SK-N-MC (cell line): Measurements from ENCODE around the gene ABO.
"Not testable (repeated sequence)": the region's sequence is repeated elsewhere in the genome, so short reads cannot be mapped to it uniquely, and the experiment has no call there.

Experiments
- DNase-seq: peaks from one replicate; pipeline ENCODE4 v3.0.0-alpha.2; 2011; ENCODE audit warnings: low read depth, low spot score
- H3K27ac ChIP-seq: fragments of 200-600 bp; sonication (generic); 2 replicates; pipeline ENCODE4 v1.5.1; 2016; ENCODE audit warnings: mixed run types
- H3K36me3 ChIP-seq: fragments of 200-600 bp; sonication (generic); 2 replicates; pipeline ENCODE4 v1.6.1; 2017; ENCODE audit warnings: antibody characterized with exemption, low read length, mixed read lengths; ENCODE audit not compliant: insufficient read depth
- H3K4me3 ChIP-seq: fragments of 200-600 bp; sonication (generic); 2 replicates; pipeline ENCODE4 v1.5.1; 2016
- H3K9ac ChIP-seq: fragments of 200-600 bp; sonication (generic); 2 replicates; pipeline ENCODE4 v1.8.0; 2017; ENCODE audit warnings: mixed run types, mixed read lengths; ENCODE audit not compliant: insufficient read length
- H3K9me3 ChIP-seq: fragments of 200-600 bp; sonication (generic); 2 replicates; pipeline ENCODE4 v1.6.1; 2017; ENCODE audit warnings: low read depth, mild to moderate bottlenecking, antibody characterized with exemption, low read length, moderate library complexity, mixed read lengths
- EZH2 ChIP-seq: fragments of 200-600 bp; sonication (generic); IDR thresholded peaks from one replicate; pipeline ENCODE4 v1.6.1; 2017; ENCODE audit warnings: antibody characterized with exemption
- FOXP2 ChIP-seq: optimal IDR thresholded peaks from 2 replicates; pipeline ENCODE3; 2011; ENCODE audit warnings: mild to moderate bottlenecking, moderate library complexity; ENCODE audit not compliant: insufficient read depth; ENCODE audit errors: extremely low read length, control extremely low read depth
- POLR2AphosphoS5 ChIP-seq: IDR thresholded peaks from 2 replicates; pipeline ENCODE4 v1.6.1; 2012; ENCODE audit warnings: mild to moderate bottlenecking, low read depth, low read length, borderline replicate concordance

The ABO gene

GRCh38 chr9:133242241-133242640 lies 32.8 kb downstream of the ABO start:
- H3K36me3 ChIP-seq: no peaks in the 10 kb centered on the region
- no peak for DNase-seq
- TF ChIP-seq POLR2AphosphoS5 (no peak), FOXP2 (no peak), EZH2 (no peak)
- H3K4me3 ChIP-seq: no peak overlapping the region
- H3K9ac ChIP-seq: no peak overlapping the region
- H3K9me3 ChIP-seq: no peaks in the 10 kb centered on the region
- H3K27ac ChIP-seq: no peak overlapping the region

GRCh38 chr9:133239533-133240090 lies 35.4 kb downstream of the ABO start:
- Histone ChIP-seq H3K9ac (no peak overlapping the region), H3K36me3 (no peaks in the 10 kb centered on the region), H3K27ac (no peak overlapping the region), H3K9me3 (no peaks in the 10 kb centered on the region), H3K4me3 (no peak overlapping the region)
- no peak for TF ChIP-seq FOXP2
- no peak for TF ChIP-seq POLR2AphosphoS5
- TF ChIP-seq EZH2: no peak
- DNase-seq: no peak

GRCh38 chr9:133238851-133239532 lies 36.0 kb downstream of the ABO start:
- H3K36me3 ChIP-seq: no peaks in the 10 kb centered on the region
- H3K27ac ChIP-seq: no peak overlapping the region
- TF ChIP-seq EZH2: no peak
- no peak for TF ChIP-seq POLR2AphosphoS5
- no peak for TF ChIP-seq FOXP2
- DNase-seq: no peak
- no peaks in the 10 kb centered on the region for H3K9me3 ChIP-seq
- no peak overlapping the region for H3K9ac ChIP-seq
- H3K4me3 ChIP-seq: 0 out of 2 replicates have a peak overlapping the region, but pooled peaks have one; percentile 12

GRCh38 chr9:133238272-133238850 lies 36.6 kb downstream of the ABO start:
- Histone ChIP-seq H3K9me3 (no peaks in the 10 kb centered on the region), H3K27ac (no peak overlapping the region), H3K4me3 (no peak overlapping the region), H3K9ac (no peak overlapping the region), H3K36me3 (no peaks in the 10 kb centered on the region)
- TF ChIP-seq POLR2AphosphoS5: no peak
- TF ChIP-seq EZH2: no peak
- no peak for TF ChIP-seq FOXP2
- DNase-seq: no peak

- Histone ChIP-seq H3K4me3 (no peak overlapping the region), H3K9ac (no peak overlapping the region), H3K9me3 (no peaks in the 10 kb centered on the region), H3K27ac (no peak overlapping the region), H3K36me3 (no peaks in the 10 kb centered on the region)
- TF ChIP-seq POLR2AphosphoS5 (no peak), FOXP2 (no peak), EZH2 (no peak)
- no peak for DNase-seq
These were observed 37.8 kb downstream of the ABO start for GRCh38 chr9:133237035-133237731.

- H3K9ac ChIP-seq, H3K9me3 ChIP-seq, H3K4me3 ChIP-seq, H3K27ac ChIP-seq, DNase-seq, H3K36me3 ChIP-seq: not testable (repeated sequence)
These were observed 38.5 kb downstream of the ABO start for GRCh38 chr9:133236291-133237034.

GRCh38 chr9:133235549-133236222 lies 39.3 kb downstream of the ABO start:
- H3K4me3 ChIP-seq: no peak overlapping the region
- TF ChIP-seq POLR2AphosphoS5 (no peak), EZH2 (no peak), FOXP2 (no peak)
- DNase-seq: no peak
- no peaks in the 10 kb centered on the region for H3K36me3 ChIP-seq
- H3K9ac ChIP-seq: no peak overlapping the region
- no peak overlapping the region for H3K27ac ChIP-seq
- H3K9me3 ChIP-seq: no peaks in the 10 kb centered on the region
